Astrocyte (in vitro differentiated cells and primary cell): ENCODE results near the gene ABCC8. TPM values are rescaled to one million over a fixed set of nuclear protein-coding genes. Genes with fewer than 3 reads are reported as not detected.

Experiments used
- DNase-seq: peaks from one replicate; pipeline ENCODE4 v3.0.0-alpha.2; 2010; ENCODE audit warnings: low read depth
- FAIRE-seq: peaks from 2 replicates; lab custom pipeline; 2011; peaks lifted over from hg19 to GRCh38; lab: Jason Lieb, UNC
- H2AFZ ChIP-seq: 2 replicates; pipeline ENCODE4 v1.6.0; 2012; ENCODE audit warnings: low read depth, low read length, inconsistent platforms
- H3K27ac ChIP-seq: 2 replicates; pipeline ENCODE4 v1.5.1; 2011; ENCODE audit warnings: low read depth, low read length, inconsistent platforms
- H3K27me3 ChIP-seq: 2 replicates; pipeline ENCODE4 v1.6.0; 2011; ENCODE audit warnings: low read length, inconsistent platforms; ENCODE audit not compliant: insufficient read depth
- H3K36me3 ChIP-seq: 2 replicates; pipeline ENCODE4 v1.5.1; 2011; ENCODE audit warnings: low read length, inconsistent platforms; ENCODE audit not compliant: insufficient read depth
- H3K4me1 ChIP-seq: 2 replicates; pipeline ENCODE4 v1.5.1; 2011; ENCODE audit warnings: low read length, inconsistent platforms; ENCODE audit not compliant: insufficient read depth
- H3K4me2 ChIP-seq: 2 replicates; pipeline ENCODE4 v1.6.0; 2012; ENCODE audit warnings: low read length, inconsistent platforms
- H3K4me3 ChIP-seq: 2 replicates; pipeline ENCODE4 v1.5.1; 2011; ENCODE audit warnings: low read depth, mild to moderate bottlenecking, low read length, inconsistent platforms; ENCODE audit not compliant: insufficient read depth
- H3K79me2 ChIP-seq: 2 replicates; pipeline ENCODE4 v1.6.0; 2012; ENCODE audit warnings: mild to moderate bottlenecking, low read length, inconsistent platforms; ENCODE audit not compliant: insufficient read depth
- H3K9ac ChIP-seq: 2 replicates; pipeline ENCODE4 v1.6.0; 2012; ENCODE audit warnings: mild to moderate bottlenecking, low read length, inconsistent platforms
- H3K9me3 ChIP-seq: 2 replicates; pipeline ENCODE4 v1.5.1; 2012; ENCODE audit warnings: low read depth, mild to moderate bottlenecking, low read length, inconsistent platforms; ENCODE audit not compliant: insufficient read depth
- H4K20me1 ChIP-seq: 2 replicates; pipeline ENCODE4 v1.6.0; 2012; ENCODE audit warnings: low read length, inconsistent platforms; ENCODE audit not compliant: insufficient read depth
- H3K27ac Mint-ChIP-seq: one replicate; pipeline ENCODE4 v1.8.0; 2021; ENCODE audit warnings: mild to moderate bottlenecking, mixed read lengths; ENCODE audit not compliant: unreplicated experiment
- H3K27me3 Mint-ChIP-seq: one replicate; pipeline ENCODE4 v1.8.0; 2021; ENCODE audit warnings: low read depth, mixed read lengths; ENCODE audit not compliant: unreplicated experiment
- H3K36me3 Mint-ChIP-seq: one replicate; pipeline ENCODE4 v1.8.0; 2021; ENCODE audit warnings: low read depth, mixed read lengths; ENCODE audit not compliant: unreplicated experiment
- H3K4me1 Mint-ChIP-seq: one replicate; pipeline ENCODE4 v1.8.0; 2021; ENCODE audit warnings: low read depth, mixed read lengths; ENCODE audit not compliant: unreplicated experiment
- H3K4me3 Mint-ChIP-seq: one replicate; pipeline ENCODE4 v1.8.0; 2021; ENCODE audit warnings: mild to moderate bottlenecking, moderate library complexity, mixed read lengths; ENCODE audit not compliant: unreplicated experiment
- H3K9me3 Mint-ChIP-seq: one replicate; pipeline ENCODE4 v1.8.0; 2021; ENCODE audit warnings: mild to moderate bottlenecking, mixed read lengths; ENCODE audit not compliant: unreplicated experiment
- CTCF ChIP-seq: IDR thresholded peaks from 2 replicates; pipeline ENCODE4 v1.5.1; 2011; ENCODE audit warnings: low read depth, mild to moderate bottlenecking, inconsistent platforms, low read length, moderate library complexity; ENCODE audit not compliant: insufficient read depth
- EZH2 ChIP-seq: IDR thresholded peaks from 2 replicates; pipeline ENCODE4 v1.6.1; 2012; ENCODE audit warnings: mild to moderate bottlenecking, low read length, inconsistent platforms; ENCODE audit not compliant: insufficient read depth
- total RNA-seq: library from RNA; stranded (reverse); gene quantifications from 2 replicates; pipeline ENCODE4 v1.2.1, GENCODE V29; 2021

ABCC8 gene
- total RNA-seq, 1 donor from 2014 or later, result not detected

- Mint-ChIP-seq H3K4me1 (peaks cover 5% of the 10 kb centered on the region), H3K27me3 (peaks cover 18% of the 10 kb centered on the region), H3K27ac (no peak overlapping the region), H3K4me3 (peak overlapping the region; percentile 82), H3K36me3 (no peaks in the 10 kb centered on the region), H3K9me3 (peaks cover 1% of the 10 kb centered on the region)
- H2AFZ ChIP-seq, result peak overlapping the region; percentile 83
- TF ChIP-seq CTCF, result peak; percentile 25
- TF ChIP-seq EZH2, result no peak
- no peaks in the 10 kb centered on the region for H3K9me3 ChIP-seq
- peak overlapping the region; percentile 72 for H3K4me3 ChIP-seq
- no peaks in the 10 kb centered on the region for H3K36me3 ChIP-seq
- H3K9ac ChIP-seq, result peak overlapping the region; percentile 82
- no peaks in the 10 kb centered on the region for H3K79me2 ChIP-seq
- DNase-seq (no peak), FAIRE-seq (no peak)
- no peaks in the 10 kb centered on the region for H3K27me3 ChIP-seq
- peaks cover 20% of the 10 kb centered on the region for H3K4me1 ChIP-seq
- H3K4me2 ChIP-seq, result peak overlapping the region; percentile 93
- H4K20me1 ChIP-seq, result no peaks in the 10 kb centered on the region
- no peak overlapping the region for H3K27ac ChIP-seq
Measured at GRCh38 chr11:17351172-17351509, 125.5 kb downstream of the ABCC8 start.

DNA sequence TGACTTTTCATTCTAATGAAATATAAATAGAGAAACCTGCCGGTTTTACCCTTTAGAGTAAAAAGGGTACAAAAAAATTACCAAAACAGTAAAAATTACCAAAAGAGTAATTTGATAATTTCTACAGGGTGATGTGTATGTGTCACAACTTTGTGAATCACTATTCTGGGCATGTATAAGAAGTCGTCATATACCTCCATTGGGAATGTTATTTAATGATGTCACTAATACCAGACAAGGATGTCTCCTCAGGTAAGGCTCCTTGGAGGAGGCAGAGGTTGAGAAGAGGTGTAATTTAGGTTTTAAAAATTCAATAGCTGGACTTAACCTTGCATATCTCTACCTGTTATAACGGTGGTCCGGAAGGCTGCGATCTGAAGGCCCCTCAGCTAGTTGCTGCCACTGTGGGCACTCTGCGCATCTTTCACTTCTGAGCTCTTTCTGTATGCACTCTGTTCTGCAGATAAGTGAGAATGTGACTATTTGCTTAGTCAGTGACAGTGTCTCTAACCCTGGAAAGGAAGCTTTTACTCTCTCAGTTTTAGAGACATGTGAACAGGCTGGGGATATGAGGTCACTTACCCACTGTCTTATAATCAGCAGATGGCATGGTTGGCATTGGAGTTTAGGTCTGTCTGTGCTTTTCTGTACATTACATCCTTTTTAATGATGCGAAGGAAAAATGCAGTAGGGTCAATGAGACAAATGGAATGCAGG is 126.0 kb downstream of the ABCC8 start:
- H3K27ac Mint-ChIP-seq, result no peak overlapping the region
- DNase-seq (no peak), FAIRE-seq (no peak)
- no peak overlapping the region for H3K4me3 ChIP-seq
- H3K27ac ChIP-seq, result no peak overlapping the region
- TF ChIP-seq CTCF (no peak), EZH2 (no peak)
- no peak overlapping the region for H2AFZ ChIP-seq
- no peaks in the 10 kb centered on the region for H4K20me1 ChIP-seq
- H3K4me2 ChIP-seq, result peak overlapping the region; percentile 93
- no peaks in the 10 kb centered on the region for H3K36me3 Mint-ChIP-seq
- peaks cover 18% of the 10 kb centered on the region for H3K27me3 Mint-ChIP-seq
- no peaks in the 10 kb centered on the region for H3K27me3 ChIP-seq
- H3K9ac ChIP-seq, result no peak overlapping the region
- H3K9me3 ChIP-seq, result no peaks in the 10 kb centered on the region
- peaks cover 1% of the 10 kb centered on the region for H3K9me3 Mint-ChIP-seq
- no peaks in the 10 kb centered on the region for H3K36me3 ChIP-seq
- H3K4me3 Mint-ChIP-seq, result peak overlapping the region; percentile 82
- H3K4me1 Mint-ChIP-seq, result peaks cover 5% of the 10 kb centered on the region
- no peaks in the 10 kb centered on the region for H3K79me2 ChIP-seq
- peaks cover 20% of the 10 kb centered on the region for H3K4me1 ChIP-seq

DNA sequence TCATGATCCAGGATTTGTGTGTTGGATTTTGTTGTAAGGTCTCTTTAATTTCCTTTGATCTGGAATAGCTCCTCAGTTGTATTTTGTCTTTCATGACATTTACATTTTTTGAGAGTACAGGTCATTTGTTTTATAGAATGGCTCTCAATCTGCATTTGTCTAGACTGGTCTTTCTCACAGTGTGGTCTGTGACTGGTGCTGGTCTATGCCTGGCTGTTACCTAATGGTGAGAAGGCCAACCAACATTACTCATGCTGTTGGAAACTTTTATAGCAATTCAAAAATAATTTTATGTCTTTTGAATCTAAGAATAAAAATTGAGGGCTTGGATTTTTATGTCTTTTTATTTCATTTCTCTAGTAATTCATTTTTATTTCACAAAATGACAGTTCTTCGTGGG is 129.0 kb downstream of the ABCC8 start:
- Histone ChIP-seq H3K79me2 (no peaks in the 10 kb centered on the region), H3K9ac (no peak overlapping the region), H4K20me1 (no peaks in the 10 kb centered on the region), H3K9me3 (no peaks in the 10 kb centered on the region), H3K36me3 (no peaks in the 10 kb centered on the region), H3K27me3 (no peaks in the 10 kb centered on the region), H2AFZ (no peak overlapping the region), H3K4me2 (no peak overlapping the region), H3K27ac (no peak overlapping the region), H3K4me1 (peaks cover 10% of the 10 kb centered on the region), H3K4me3 (no peak overlapping the region)
- Mint-ChIP-seq H3K27ac (no peak overlapping the region), H3K9me3 (peaks cover 1% of the 10 kb centered on the region), H3K4me3 (no peak overlapping the region), H3K36me3 (no peaks in the 10 kb centered on the region), H3K4me1 (peaks cover 12% of the 10 kb centered on the region), H3K27me3 (peaks cover 16% of the 10 kb centered on the region)
- DNase-seq (no peak), FAIRE-seq (no peak)
- TF ChIP-seq EZH2, result no peak
- no peak for TF ChIP-seq CTCF
